Progenitor cell of endocrine pancreas (in vitro differentiated cells): ENCODE measurements around the gene PTK6. TPM values are rescaled to one million over a fixed set of nuclear protein-coding genes. Genes with fewer than 3 reads are reported as not detected.

Experiments
- DNase-seq: peaks from one replicate; pipeline ENCODE4 v3.0.0; 2021; ENCODE audit warnings: low spot score; ENCODE audit not compliant: unreplicated experiment
- H3K27ac Mint-ChIP-seq: 2 replicates; pipeline ENCODE4 v1.8.0; 2021; ENCODE audit warnings: mild to moderate bottlenecking, moderate library complexity, mixed read lengths
- H3K27me3 Mint-ChIP-seq: 2 replicates; pipeline ENCODE4 v1.8.0; 2021; ENCODE audit warnings: mixed read lengths
- H3K36me3 Mint-ChIP-seq: 2 replicates; pipeline ENCODE4 v1.8.0; 2022; ENCODE audit warnings: mixed read lengths; ENCODE audit not compliant: insufficient read depth
- H3K4me1 Mint-ChIP-seq: 2 replicates; pipeline ENCODE4 v1.8.0; 2021; ENCODE audit warnings: low read depth, mixed read lengths
- H3K4me3 Mint-ChIP-seq: 2 replicates; pipeline ENCODE4 v1.8.0; 2021; ENCODE audit warnings: low read depth, mild to moderate bottlenecking, moderate library complexity, mixed read lengths
- H3K9me3 Mint-ChIP-seq: 2 replicates; pipeline ENCODE4 v1.8.0; 2021; ENCODE audit warnings: low read depth, mixed read lengths
- CTCF ChIP-seq: fragments of 200-600 bp; sonication (generic); IDR thresholded peaks from one replicate; pipeline ENCODE4 v1.5.0; 2021; ENCODE audit warnings: antibody characterized with exemption, mild to moderate bottlenecking; ENCODE audit not compliant: unreplicated experiment
- total RNA-seq: library from RNA; stranded (reverse); gene quantifications from 2 replicates; pipeline ENCODE4 v1.2.1, GENCODE V29; 2021

Gene PTK6
- total RNA-seq, 1 donor from 2014 or later = 0.29 TPM

- peaks cover 12% of the 10 kb centered on the region for H3K4me1 Mint-ChIP-seq
- H3K9me3 Mint-ChIP-seq = no peaks in the 10 kb centered on the region
- H3K4me3 Mint-ChIP-seq = no peak overlapping the region
- H3K27me3 Mint-ChIP-seq = no peaks in the 10 kb centered on the region
- H3K36me3 Mint-ChIP-seq = peaks cover 15% of the 10 kb centered on the region
- TF ChIP-seq CTCF = no peak
- H3K27ac Mint-ChIP-seq = peak overlapping the region; percentile 89
- DNase-seq = no peak
Observed at GRCh38 chr20:63525185-63525584, 12.0 kb downstream of the PTK6 start.

GRCh38 chr20:63522981-63523611, 14.1 kb downstream of the PTK6 start:
- H3K9me3 Mint-ChIP-seq = no peaks in the 10 kb centered on the region
- peak; percentile 10 for DNase-seq
- no peak for TF ChIP-seq CTCF
- H3K4me3 Mint-ChIP-seq = peak overlapping the region; percentile 35
- peaks cover 15% of the 10 kb centered on the region for H3K36me3 Mint-ChIP-seq
- H3K27ac Mint-ChIP-seq = peak overlapping the region; percentile 94
- peaks cover 5% of the 10 kb centered on the region for H3K27me3 Mint-ChIP-seq
- H3K4me1 Mint-ChIP-seq = peaks cover 12% of the 10 kb centered on the region

DNA sequence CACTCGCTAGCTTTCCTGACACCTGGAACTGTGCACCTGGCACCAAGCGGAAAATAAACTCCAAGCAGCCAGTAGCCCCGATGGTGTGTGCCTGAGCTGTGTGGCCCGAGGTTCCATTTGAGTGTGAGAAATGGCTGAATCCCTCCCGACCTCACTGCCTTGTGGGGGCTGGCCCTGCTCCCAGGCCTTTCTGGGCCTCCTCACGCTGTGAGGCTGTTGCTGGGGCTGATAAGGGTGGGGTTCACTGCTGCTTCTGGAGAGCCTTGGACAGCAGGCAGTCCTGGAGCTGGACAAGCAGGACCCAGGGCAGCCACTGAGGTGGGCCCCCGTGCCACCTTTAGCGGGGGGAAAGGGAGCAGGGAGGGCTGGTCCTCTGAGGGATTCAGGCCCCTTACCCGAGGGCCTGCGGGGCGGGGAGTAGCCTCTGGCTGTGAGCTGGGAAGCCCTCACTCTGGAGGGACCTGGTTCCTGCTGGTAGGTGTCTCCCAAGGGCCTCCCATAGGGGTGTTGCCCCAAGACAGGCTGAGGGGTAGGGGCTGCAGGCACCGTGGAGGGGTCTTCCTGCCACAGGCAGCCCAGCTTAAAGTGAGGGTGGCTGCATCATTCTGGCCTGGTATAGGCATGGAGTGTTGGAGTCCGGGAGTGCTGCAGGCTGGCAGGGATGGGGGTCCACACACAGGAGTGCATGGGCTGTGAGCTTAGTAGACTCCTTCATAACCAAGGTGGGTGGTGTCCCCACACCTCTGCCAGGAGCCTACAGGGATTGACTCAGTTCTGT, 14.9 kb downstream of the PTK6 start:
- Mint-ChIP-seq H3K9me3 (no peaks in the 10 kb centered on the region), H3K4me1 (peaks cover 12% of the 10 kb centered on the region), H3K36me3 (peaks cover 15% of the 10 kb centered on the region), H3K27ac (peak overlapping the region; percentile 94), H3K27me3 (peaks cover 8% of the 10 kb centered on the region), H3K4me3 (peak overlapping the region; percentile 92)
- DNase-seq = peak; percentile 9
- TF ChIP-seq CTCF = no peak

DNA sequence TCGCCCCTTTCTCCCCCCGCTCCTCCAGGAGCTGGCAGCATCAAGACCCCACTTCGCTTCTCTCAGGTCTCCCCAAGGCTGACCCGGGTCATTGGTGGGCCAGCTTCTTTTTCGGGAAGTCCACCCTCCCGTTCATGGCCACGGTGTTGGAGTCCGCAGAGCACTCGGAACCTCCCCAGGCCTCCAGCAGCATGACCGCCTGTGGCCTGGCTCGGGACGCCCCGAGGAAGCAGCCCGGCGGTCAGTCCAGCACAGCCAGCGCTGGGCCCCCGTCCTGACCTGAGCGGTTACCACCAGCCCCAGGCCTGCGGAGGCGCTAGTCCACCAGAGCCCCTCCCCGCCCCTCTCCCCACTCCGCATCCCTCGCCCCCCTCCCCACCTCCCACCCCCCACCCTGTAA, 15.6 kb downstream of the PTK6 start:
- Mint-ChIP-seq H3K9me3 (no peaks in the 10 kb centered on the region), H3K4me3 (peak overlapping the region; percentile 92), H3K27me3 (peaks cover 8% of the 10 kb centered on the region), H3K36me3 (peaks cover 15% of the 10 kb centered on the region), H3K27ac (peak overlapping the region; percentile 95), H3K4me1 (peaks cover 12% of the 10 kb centered on the region)
- DNase-seq = peak; percentile 26
- TF ChIP-seq CTCF = no peak

- H3K36me3 Mint-ChIP-seq = peaks cover 15% of the 10 kb centered on the region
- no peak for TF ChIP-seq CTCF
- peak overlapping the region; percentile 92 for H3K4me3 Mint-ChIP-seq
- peaks cover 12% of the 10 kb centered on the region for H3K4me1 Mint-ChIP-seq
- H3K27ac Mint-ChIP-seq = peak overlapping the region; percentile 95
- DNase-seq = peak; percentile 75
- H3K9me3 Mint-ChIP-seq = no peaks in the 10 kb centered on the region
- H3K27me3 Mint-ChIP-seq = peaks cover 8% of the 10 kb centered on the region
Observed at GRCh38 chr20:63520934-63521601, 16.1 kb downstream of the PTK6 start.
